SK-N-SH treated with all-trans-retinoic acid at 6 μM for 48 hours (cell line): ENCODE data around the gene ARRB1.

Experiments
- ATAC-seq: fragments of 200-7000 bp; cut with Tn5 transposase; 3 replicates; pipeline ENCODE4 v1.9.1; 2020; ENCODE audit warnings: mild to moderate bottlenecking, moderate library complexity
- BACH2 ChIP-seq: fragments of 250-450 bp; sonication (Bioruptor Pico); IDR thresholded peaks from 2 replicates; pipeline ENCODE4 v1.9.0; 2021; ENCODE audit warnings: mild to moderate bottlenecking, borderline replicate concordance
- CREB5 ChIP-seq: fragments of 250-450 bp; sonication (Bioruptor Pico); IDR thresholded peaks from 2 replicates; pipeline ENCODE4 v1.5.1; 2020; ENCODE audit warnings: low read depth, mild to moderate bottlenecking, moderate library complexity
- CSDC2 ChIP-seq: fragments of 250-450 bp; sonication (Bioruptor Pico); IDR thresholded peaks from 2 replicates; pipeline ENCODE4 v1.5.0; 2020; ENCODE audit warnings: mild to moderate bottlenecking, moderate library complexity
- ESRRG ChIP-seq: fragments of 250-450 bp; sonication (Bioruptor Pico); IDR thresholded peaks from 2 replicates; pipeline ENCODE4 v1.6.1; 2021; ENCODE audit warnings: mild to moderate bottlenecking
- GLIS3 ChIP-seq: fragments of 250-450 bp; sonication (Bioruptor Pico); IDR thresholded peaks from 2 replicates; pipeline ENCODE4 v1.5.0; 2020; ENCODE audit warnings: mild to moderate bottlenecking, moderate library complexity
- ISL1 ChIP-seq: fragments of 250-450 bp; sonication (Bioruptor Pico); IDR thresholded peaks from 2 replicates; pipeline ENCODE4 v2.1.2; 2022; ENCODE audit warnings: mild to moderate bottlenecking, moderate library complexity
- OSR1 ChIP-seq: fragments of 250-450 bp; sonication (Bioruptor Pico); IDR thresholded peaks from 2 replicates; pipeline ENCODE4 v1.8.0; 2022; ENCODE audit warnings: moderate library complexity, mild to moderate bottlenecking, inconsistent platforms
- PATZ1 ChIP-seq: fragments of 250-450 bp; sonication (Bioruptor Pico); IDR thresholded peaks from 2 replicates; pipeline ENCODE4 v1.8.0; 2020; ENCODE audit warnings: mild to moderate bottlenecking, moderate library complexity, borderline replicate concordance
- POU6F1 ChIP-seq: fragments of 250-450 bp; sonication (Bioruptor Pico); IDR thresholded peaks from 2 replicates; pipeline ENCODE4 v1.8.0; 2021; ENCODE audit warnings: low read depth, mild to moderate bottlenecking, moderate library complexity, borderline replicate concordance
- PPARA ChIP-seq: fragments of 250-450 bp; sonication (Bioruptor Pico); IDR thresholded peaks from 2 replicates; pipeline ENCODE4 v1.5.0; 2020; ENCODE audit warnings: mild to moderate bottlenecking, borderline replicate concordance
- SNAI2 ChIP-seq: fragments of 250-450 bp; sonication (Bioruptor Pico); IDR thresholded peaks from 2 replicates; pipeline ENCODE4 v1.5.0; 2020; ENCODE audit warnings: mild to moderate bottlenecking, moderate library complexity
- TCF4 ChIP-seq: fragments of 250-450 bp; sonication (Bioruptor Pico); IDR thresholded peaks from 2 replicates; pipeline ENCODE4 v1.8.0; 2021; ENCODE audit warnings: mild to moderate bottlenecking, moderate library complexity, borderline replicate concordance
- TOX ChIP-seq: fragments of 250-450 bp; sonication (Bioruptor Pico); IDR thresholded peaks from 2 replicates; pipeline ENCODE4 v1.8.0; 2021; ENCODE audit warnings: mild to moderate bottlenecking, moderate library complexity, borderline replicate concordance
- ZC3H10 ChIP-seq: fragments of 250-450 bp; sonication (Bioruptor Pico); IDR thresholded peaks from 2 replicates; pipeline ENCODE4 v1.5.1; 2021; ENCODE audit warnings: mild to moderate bottlenecking, moderate library complexity
- ZFP3 ChIP-seq: fragments of 250-450 bp; sonication (Bioruptor Pico); IDR thresholded peaks from 2 replicates; pipeline ENCODE4 v1.5.0; 2020; ENCODE audit warnings: mild to moderate bottlenecking, moderate library complexity
- ZFP30 ChIP-seq: fragments of 450-650 bp; formaldehyde crosslinking; IDR thresholded peaks from 2 replicates; pipeline ENCODE4 v1.5.0; 2022; ENCODE audit warnings: mild to moderate bottlenecking, moderate library complexity
- ZNF565 ChIP-seq: fragments of 450-650 bp; formaldehyde crosslinking; conservative IDR thresholded peaks from 2 replicates; pipeline ENCODE4 v1.5.0; 2020; ENCODE audit warnings: low read depth, mild to moderate bottlenecking, moderate library complexity
- ZNF8 ChIP-seq: fragments of 450-650 bp; formaldehyde crosslinking; IDR thresholded peaks from 2 replicates; pipeline ENCODE4 v1.5.0; 2020; ENCODE audit warnings: mild to moderate bottlenecking, moderate library complexity

The ARRB1 gene

GRCh38 chr11:75346912-75347647 is 4.4 kb downstream of the ARRB1 start:
- TF ChIP-seq PATZ1 (no peak), SNAI2 (CRISPR knock-in tag) (no peak), ZFP30 (no peak), ISL1 (CRISPR knock-in tag) (no peak), TCF4 (no peak), PPARA (CRISPR knock-in tag) (no peak), BACH2 (CRISPR knock-in tag) (no peak), ZC3H10 (no peak), ZNF565 (CRISPR knock-in tag) (no peak), ESRRG (CRISPR knock-in tag) (no peak), POU6F1 (CRISPR knock-in tag) (no peak)
- no peak for ATAC-seq

GRCh38 chr11:75346296-75346695 is 5.2 kb downstream of the ARRB1 start:
- no peak for ATAC-seq
- TF ChIP-seq CSDC2 (CRISPR knock-in tag) (no peak), ZFP3 (CRISPR knock-in tag) (no peak), TCF4 (no peak), PATZ1 (no peak), ESRRG (CRISPR knock-in tag) (no peak), CREB5 (CRISPR knock-in tag) (no peak), POU6F1 (CRISPR knock-in tag) (no peak), OSR1 (no peak), ZNF565 (CRISPR knock-in tag) (no peak), TOX (no peak), GLIS3 (CRISPR knock-in tag) (no peak), BACH2 (CRISPR knock-in tag) (no peak), PPARA (CRISPR knock-in tag) (no peak), ZNF8 (CRISPR knock-in tag) (no peak), SNAI2 (CRISPR knock-in tag) (no peak)

- TF ChIP-seq CSDC2 (CRISPR knock-in tag) = no peak
- TF ChIP-seq SNAI2 (CRISPR knock-in tag) = no peak
- TF ChIP-seq ESRRG (CRISPR knock-in tag) = no peak
- ATAC-seq = no peak
Observed at GRCh38 chr11:75345455-75346160, 5.9 kb downstream of the ARRB1 start.
